ENCODE results near the gene ENG.

The ENG gene

DNA sequence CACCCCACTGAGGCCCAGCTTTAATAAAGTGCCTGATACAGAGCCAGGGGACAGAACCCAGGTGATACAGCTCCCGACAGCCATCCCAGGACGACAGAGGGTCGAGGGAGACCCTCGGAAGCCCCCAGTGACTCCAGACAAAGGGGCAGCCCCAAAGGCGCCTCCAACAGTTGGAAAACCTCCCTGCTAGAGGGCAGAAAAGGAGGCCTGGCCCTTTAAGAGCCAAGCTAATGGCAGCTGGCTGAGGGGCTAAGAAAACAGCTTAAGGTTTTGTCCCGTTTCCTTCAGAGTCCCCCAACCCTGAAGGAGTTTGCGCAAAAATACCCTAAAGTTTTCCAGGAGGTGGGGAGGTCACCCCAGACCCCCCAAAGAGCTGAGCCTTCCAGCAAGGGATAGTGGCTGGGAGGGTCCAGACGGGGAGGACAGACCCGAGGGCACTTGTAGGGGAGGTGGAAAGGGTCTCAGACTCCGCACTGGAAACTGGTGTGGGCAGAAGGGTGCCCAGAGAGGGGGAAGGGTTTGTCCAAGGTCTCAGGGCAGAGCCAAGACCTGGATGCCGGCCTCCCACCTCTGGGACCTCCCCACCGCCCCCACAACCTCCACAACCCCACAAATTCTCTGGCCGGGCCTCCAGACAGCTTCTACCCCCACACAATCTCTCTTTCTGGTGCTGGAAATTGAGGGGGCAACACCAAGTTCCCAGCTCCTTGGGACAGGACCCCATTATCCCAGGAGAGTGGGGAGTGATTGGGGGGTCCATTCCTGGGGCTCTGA is 31.2 kb upstream of the ENG start:
- ATAC-seq, result no peak; the same call in 2 of the 3 replicates
- TF ChIP-seq ZFP30 (CRISPR knock-in tag; IDR thresholded peaks at IDR 0.05), result no peak
- no peak for TF ChIP-seq OSR1 (CRISPR knock-in tag; IDR thresholded peaks at IDR 0.05)
- TF ChIP-seq ZFP3 (CRISPR knock-in tag; IDR thresholded peaks at IDR 0.05), result no peak
- no peak for TF ChIP-seq BACH2 (CRISPR knock-in tag; IDR thresholded peaks at IDR 0.05; ENCODE audit: borderline replicate concordance)
- TF ChIP-seq, protein P1, sequence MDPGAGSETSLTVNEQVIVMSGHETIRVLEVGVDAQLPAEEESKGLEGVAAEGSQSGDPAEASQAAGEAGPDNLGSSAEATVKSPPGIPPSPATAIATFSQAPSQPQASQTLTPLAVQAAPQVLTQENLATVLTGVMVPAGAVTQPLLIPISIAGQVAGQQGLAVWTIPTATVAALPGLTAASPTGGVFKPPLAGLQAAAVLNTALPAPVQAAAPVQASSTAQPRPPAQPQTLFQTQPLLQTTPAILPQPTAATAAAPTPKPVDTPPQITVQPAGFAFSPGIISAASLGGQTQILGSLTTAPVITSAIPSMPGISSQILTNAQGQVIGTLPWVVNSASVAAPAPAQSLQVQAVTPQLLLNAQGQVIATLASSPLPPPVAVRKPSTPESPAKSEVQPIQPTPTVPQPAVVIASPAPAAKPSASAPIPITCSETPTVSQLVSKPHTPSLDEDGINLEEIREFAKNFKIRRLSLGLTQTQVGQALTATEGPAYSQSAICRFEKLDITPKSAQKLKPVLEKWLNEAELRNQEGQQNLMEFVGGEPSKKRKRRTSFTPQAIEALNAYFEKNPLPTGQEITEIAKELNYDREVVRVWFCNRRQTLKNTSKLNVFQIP (CRISPR knock-in tag; IDR thresholded peaks at IDR 0.05; ENCODE audit: borderline replicate concordance, low read depth), result no peak
- no peak for TF ChIP-seq ZNF565 (CRISPR knock-in tag; conservative IDR thresholded peaks at IDR 0.05; ENCODE audit: low read depth)
- TF ChIP-seq ESRRG (CRISPR knock-in tag; IDR thresholded peaks at IDR 0.05), result no peak
- no peak for TF ChIP-seq TCF4 (CRISPR knock-in tag; IDR thresholded peaks at IDR 0.05; ENCODE audit: borderline replicate concordance)
- TF ChIP-seq ZNF8 (CRISPR knock-in tag; IDR thresholded peaks at IDR 0.05), result no peak
- no peak for TF ChIP-seq ISL1 (CRISPR knock-in tag; IDR thresholded peaks at IDR 0.05)
- TF ChIP-seq, protein P2, sequence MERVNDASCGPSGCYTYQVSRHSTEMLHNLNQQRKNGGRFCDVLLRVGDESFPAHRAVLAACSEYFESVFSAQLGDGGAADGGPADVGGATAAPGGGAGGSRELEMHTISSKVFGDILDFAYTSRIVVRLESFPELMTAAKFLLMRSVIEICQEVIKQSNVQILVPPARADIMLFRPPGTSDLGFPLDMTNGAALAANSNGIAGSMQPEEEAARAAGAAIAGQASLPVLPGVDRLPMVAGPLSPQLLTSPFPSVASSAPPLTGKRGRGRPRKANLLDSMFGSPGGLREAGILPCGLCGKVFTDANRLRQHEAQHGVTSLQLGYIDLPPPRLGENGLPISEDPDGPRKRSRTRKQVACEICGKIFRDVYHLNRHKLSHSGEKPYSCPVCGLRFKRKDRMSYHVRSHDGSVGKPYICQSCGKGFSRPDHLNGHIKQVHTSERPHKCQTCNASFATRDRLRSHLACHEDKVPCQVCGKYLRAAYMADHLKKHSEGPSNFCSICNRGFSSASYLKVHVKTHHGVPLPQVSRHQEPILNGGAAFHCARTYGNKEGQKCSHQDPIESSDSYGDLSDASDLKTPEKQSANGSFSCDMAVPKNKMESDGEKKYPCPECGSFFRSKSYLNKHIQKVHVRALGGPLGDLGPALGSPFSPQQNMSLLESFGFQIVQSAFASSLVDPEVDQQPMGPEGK (CRISPR knock-in tag; IDR thresholded peaks at IDR 0.05; ENCODE audit: borderline replicate concordance), result no peak
- no peak for TF ChIP-seq RARB (CRISPR knock-in tag; IDR thresholded peaks at IDR 0.05)
- TF ChIP-seq ARNTL (CRISPR knock-in tag; IDR thresholded peaks at IDR 0.05; ENCODE audit: borderline replicate concordance, low read depth), result no peak
- TF ChIP-seq, protein P3, sequence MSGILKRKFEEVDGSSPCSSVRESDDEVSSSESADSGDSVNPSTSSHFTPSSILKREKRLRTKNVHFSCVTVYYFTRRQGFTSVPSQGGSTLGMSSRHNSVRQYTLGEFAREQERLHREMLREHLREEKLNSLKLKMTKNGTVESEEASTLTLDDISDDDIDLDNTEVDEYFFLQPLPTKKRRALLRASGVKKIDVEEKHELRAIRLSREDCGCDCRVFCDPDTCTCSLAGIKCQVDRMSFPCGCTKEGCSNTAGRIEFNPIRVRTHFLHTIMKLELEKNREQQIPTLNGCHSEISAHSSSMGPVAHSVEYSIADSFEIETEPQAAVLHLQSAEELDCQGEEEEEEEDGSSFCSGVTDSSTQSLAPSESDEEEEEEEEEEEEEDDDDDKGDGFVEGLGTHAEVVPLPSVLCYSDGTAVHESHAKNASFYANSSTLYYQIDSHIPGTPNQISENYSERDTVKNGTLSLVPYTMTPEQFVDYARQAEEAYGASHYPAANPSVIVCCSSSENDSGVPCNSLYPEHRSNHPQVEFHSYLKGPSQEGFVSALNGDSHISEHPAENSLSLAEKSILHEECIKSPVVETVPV (CRISPR knock-in tag; IDR thresholded peaks at IDR 0.05), result no peak
- no peak for TF ChIP-seq GLIS3 (CRISPR knock-in tag; IDR thresholded peaks at IDR 0.05)
- TF ChIP-seq SNAI2 (CRISPR knock-in tag; IDR thresholded peaks at IDR 0.05), result no peak
- TF ChIP-seq, protein P4, sequence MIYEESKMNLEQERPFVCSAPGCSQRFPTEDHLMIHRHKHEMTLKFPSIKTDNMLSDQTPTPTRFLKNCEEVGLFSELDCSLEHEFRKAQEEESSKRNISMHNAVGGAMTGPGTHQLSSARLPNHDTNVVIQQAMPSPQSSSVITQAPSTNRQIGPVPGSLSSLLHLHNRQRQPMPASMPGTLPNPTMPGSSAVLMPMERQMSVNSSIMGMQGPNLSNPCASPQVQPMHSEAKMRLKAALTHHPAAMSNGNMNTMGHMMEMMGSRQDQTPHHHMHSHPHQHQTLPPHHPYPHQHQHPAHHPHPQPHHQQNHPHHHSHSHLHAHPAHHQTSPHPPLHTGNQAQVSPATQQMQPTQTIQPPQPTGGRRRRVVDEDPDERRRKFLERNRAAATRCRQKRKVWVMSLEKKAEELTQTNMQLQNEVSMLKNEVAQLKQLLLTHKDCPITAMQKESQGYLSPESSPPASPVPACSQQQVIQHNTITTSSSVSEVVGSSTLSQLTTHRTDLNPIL (CRISPR knock-in tag; IDR thresholded peaks at IDR 0.05; ENCODE audit: low read depth), result no peak
- TF ChIP-seq, protein P5, sequence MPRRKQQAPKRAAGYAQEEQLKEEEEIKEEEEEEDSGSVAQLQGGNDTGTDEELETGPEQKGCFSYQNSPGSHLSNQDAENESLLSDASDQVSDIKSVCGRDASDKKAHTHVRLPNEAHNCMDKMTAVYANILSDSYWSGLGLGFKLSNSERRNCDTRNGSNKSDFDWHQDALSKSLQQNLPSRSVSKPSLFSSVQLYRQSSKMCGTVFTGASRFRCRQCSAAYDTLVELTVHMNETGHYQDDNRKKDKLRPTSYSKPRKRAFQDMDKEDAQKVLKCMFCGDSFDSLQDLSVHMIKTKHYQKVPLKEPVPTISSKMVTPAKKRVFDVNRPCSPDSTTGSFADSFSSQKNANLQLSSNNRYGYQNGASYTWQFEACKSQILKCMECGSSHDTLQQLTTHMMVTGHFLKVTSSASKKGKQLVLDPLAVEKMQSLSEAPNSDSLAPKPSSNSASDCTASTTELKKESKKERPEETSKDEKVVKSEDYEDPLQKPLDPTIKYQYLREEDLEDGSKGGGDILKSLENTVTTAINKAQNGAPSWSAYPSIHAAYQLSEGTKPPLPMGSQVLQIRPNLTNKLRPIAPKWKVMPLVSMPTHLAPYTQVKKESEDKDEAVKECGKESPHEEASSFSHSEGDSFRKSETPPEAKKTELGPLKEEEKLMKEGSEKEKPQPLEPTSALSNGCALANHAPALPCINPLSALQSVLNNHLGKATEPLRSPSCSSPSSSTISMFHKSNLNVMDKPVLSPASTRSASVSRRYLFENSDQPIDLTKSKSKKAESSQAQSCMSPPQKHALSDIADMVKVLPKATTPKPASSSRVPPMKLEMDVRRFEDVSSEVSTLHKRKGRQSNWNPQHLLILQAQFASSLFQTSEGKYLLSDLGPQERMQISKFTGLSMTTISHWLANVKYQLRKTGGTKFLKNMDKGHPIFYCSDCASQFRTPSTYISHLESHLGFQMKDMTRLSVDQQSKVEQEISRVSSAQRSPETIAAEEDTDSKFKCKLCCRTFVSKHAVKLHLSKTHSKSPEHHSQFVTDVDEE (CRISPR knock-in tag; IDR thresholded peaks at IDR 0.05), result no peak
- TF ChIP-seq PPARA (CRISPR knock-in tag; IDR thresholded peaks at IDR 0.05; ENCODE audit: borderline replicate concordance), result no peak

DNA sequence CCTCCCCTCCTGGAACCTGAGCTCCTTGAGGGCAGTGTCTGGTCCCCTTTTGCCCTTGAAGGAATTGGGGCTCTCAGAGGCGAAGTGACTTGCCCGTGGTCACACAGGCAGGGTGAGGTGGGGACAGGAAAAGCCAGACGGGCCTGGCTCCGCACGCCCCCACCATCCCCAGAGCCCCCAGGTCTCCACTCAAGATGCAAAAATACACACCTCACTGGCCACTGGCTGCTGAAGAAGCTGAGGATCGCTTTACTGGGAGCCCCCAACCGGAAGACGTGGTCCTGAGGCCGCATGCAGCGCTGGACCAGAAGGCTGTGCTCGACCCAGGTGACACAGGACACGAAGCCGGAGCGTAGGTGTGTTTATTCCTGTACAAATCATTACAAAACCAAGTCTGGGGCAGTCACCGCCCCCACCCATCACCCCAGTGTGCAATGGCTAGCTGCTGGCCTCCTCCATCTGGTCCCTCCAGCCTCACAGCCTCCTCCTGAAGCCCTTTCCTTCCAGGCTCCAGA is 30.6 kb upstream of the ENG start:
- TF ChIP-seq RARB (CRISPR knock-in tag; IDR thresholded peaks at IDR 0.05) (no peak), ESRRG (CRISPR knock-in tag; IDR thresholded peaks at IDR 0.05) (no peak), CSDC2 (CRISPR knock-in tag; IDR thresholded peaks at IDR 0.05) (no peak), ISL1 (CRISPR knock-in tag; IDR thresholded peaks at IDR 0.05) (no peak), ZFP30 (CRISPR knock-in tag; IDR thresholded peaks at IDR 0.05) (no peak), ARNTL (CRISPR knock-in tag; IDR thresholded peaks at IDR 0.05; ENCODE audit: borderline replicate concordance, low read depth) (no peak), ZFP3 (CRISPR knock-in tag; IDR thresholded peaks at IDR 0.05) (no peak), ZNF70 (CRISPR knock-in tag; IDR thresholded peaks at IDR 0.05) (no peak), TCF4 (CRISPR knock-in tag; IDR thresholded peaks at IDR 0.05; ENCODE audit: borderline replicate concordance) (no peak), ZC3H10 (CRISPR knock-in tag; IDR thresholded peaks at IDR 0.05) (no peak)
- TF ChIP-seq, protein P4 (CRISPR knock-in tag; IDR thresholded peaks at IDR 0.05; ENCODE audit: low read depth), result no peak
- TF ChIP-seq, protein P5 (CRISPR knock-in tag; IDR thresholded peaks at IDR 0.05), result no peak
- TF ChIP-seq, protein P2 (CRISPR knock-in tag; IDR thresholded peaks at IDR 0.05; ENCODE audit: borderline replicate concordance), result no peak
- ATAC-seq, result no peak; the same call in 1 of the 3 replicates

All from SK-N-SH treated with all-trans-retinoic acid at 6 μM for 48 hours (cell line).